ENCODE data around the gene CCT8. TPM values are rescaled to one million over a fixed set of nuclear protein-coding genes. Genes with fewer than 3 reads are reported as not detected.
A peak's percentile ranks its signal among the peaks of the same experiment; 100 is the strongest.

The CCT8 gene
- total and polyA plus RNA-seq, 11 donors = 88.8 to 198 (median 110) TPM

GRCh38 chr21:29033301-29033700 lies 40.1 kb downstream of the CCT8 start:
- no peak overlapping the region for H3K4me3 ChIP-seq
- WGBS, 4 donors = 65 to 87% (median 67%) methylated on average over 4 of the region's 4 CpGs
- H3K9me3 ChIP-seq = no peaks in the 10 kb centered on the region
- DNase-seq = no peak
- no peak for ATAC-seq
- no peaks in the 10 kb centered on the region for H3K4me1 ChIP-seq
- H3K27ac ChIP-seq = no peak overlapping the region
- H3K27me3 ChIP-seq = no peaks in the 10 kb centered on the region
- intact Hi-C loops (cut with DNase I) = no loop called here
- H3K36me3 ChIP-seq = peaks cover 0 to 100% (median 97%) of the 10 kb centered on the region in 9 donors
- no peak for TF ChIP-seq CTCF (IDR thresholded peaks at IDR 0.05)
- no peak for TF ChIP-seq POLR2A (IDR thresholded peaks at IDR 0.05)

- DNase-seq (no peak), ATAC-seq (no peak)
- Histone ChIP-seq H3K4me3 (no peak overlapping the region), H3K27ac (no peak overlapping the region), H3K9me3 (no peaks in the 10 kb centered on the region), H3K36me3 (peaks cover 0 to 83% (median 76%) of the 10 kb centered on the region in 9 donors), H3K27me3 (no peaks in the 10 kb centered on the region), H3K4me1 (peaks cover 0 to 16% (median 12%) of the 10 kb centered on the region in 12 donors)
- WGBS, 4 donors = 80 to 100% (median 91%) methylated on average over 1 of the region's 1 CpG
- intact Hi-C loops (cut with DNase I) = loop anchor here in 1 of 10 donors (2.0 kb wide), 1 partner anchor 14 kb away; no protein-coding TSS in a partner anchor
- no peak for TF ChIP-seq POLR2A (IDR thresholded peaks at IDR 0.05)
Measured at GRCh38 chr21:29030909-29031308, 42.5 kb downstream of the CCT8 start.

- Histone ChIP-seq H3K4me3 (no peak overlapping the region), H3K4me1 (peaks cover 0 to 24% (median 19%) of the 10 kb centered on the region in 12 donors), H3K27me3 (no peaks in the 10 kb centered on the region), H3K36me3 (peaks cover 0 to 69% (median 62%) of the 10 kb centered on the region in 9 donors), H3K9me3 (no peaks in the 10 kb centered on the region), H3K27ac (no peak overlapping the region)
- WGBS, 4 donors = 89 to 95% (median 90%) methylated on average over 1 of the region's 1 CpG
- DNase-seq (no peak), ATAC-seq (no peak)
- TF ChIP-seq CTCF (IDR thresholded peaks at IDR 0.05) (no peak), POLR2A (IDR thresholded peaks at IDR 0.05) (no peak)
- intact Hi-C loops (cut with DNase I) = loop anchor here in 3 of 10 donors (5.0 kb wide), 4 partner anchors 33 to 43 kb away; partner anchors contain the start of genes CCT8 (in 1 of the 3) and LTN1 (in 1 of the 3)
Measured at GRCh38 chr21:29029524-29029923, 43.9 kb downstream of the CCT8 start.

GRCh38 chr21:29025328-29025713 lies 48.1 kb downstream of the CCT8 start:
- peak overlapping the region; percentile 30 to 95 (median 72) for H3K4me3 ChIP-seq
- ATAC-seq = no peak
- peaks cover 0 to 33% (median 19%) of the 10 kb centered on the region in 12 donors for H3K4me1 ChIP-seq
- WGBS, 4 donors = 2 to 4% (median 2%) methylated on average over 6 of the region's 6 CpGs
- peak overlapping the region; percentile 87 to 100 (median 98) for H3K27ac ChIP-seq
- H3K9me3 ChIP-seq = no peaks in the 10 kb centered on the region
- no peaks in the 10 kb centered on the region for H3K27me3 ChIP-seq
- H3K36me3 ChIP-seq = peaks cover 0 to 27% (median 20%) of the 10 kb centered on the region in 9 donors
- TF ChIP-seq CTCF (IDR thresholded peaks at IDR 0.05) (no peak), POLR2A (IDR thresholded peaks at IDR 0.05) (no peak)
- intact Hi-C loops (cut with DNase I) = loop anchor here in 5 of 10 donors (2.0 to 5.0 kb wide), 7 partner anchors 23 to 47 kb away; partner anchors contain the start of genes LTN1 (in 3 of the 5) and CCT8 (in 2 of the 5)
- no peak for DNase-seq
